GM21786 (cell line): ENCODE results near the gene LRRC27.
"Not testable (repeated sequence)": the region's sequence is repeated elsewhere in the genome, so short reads cannot be mapped to it uniquely, and the experiment has no call there.

Source experiments
- ATAC-seq: cut with Tn5 transposase; IDR thresholded peaks from one replicate; pipeline ENCODE4 v1.9.1; 2021; ENCODE audit not compliant: unreplicated experiment

Gene LRRC27

DNA sequence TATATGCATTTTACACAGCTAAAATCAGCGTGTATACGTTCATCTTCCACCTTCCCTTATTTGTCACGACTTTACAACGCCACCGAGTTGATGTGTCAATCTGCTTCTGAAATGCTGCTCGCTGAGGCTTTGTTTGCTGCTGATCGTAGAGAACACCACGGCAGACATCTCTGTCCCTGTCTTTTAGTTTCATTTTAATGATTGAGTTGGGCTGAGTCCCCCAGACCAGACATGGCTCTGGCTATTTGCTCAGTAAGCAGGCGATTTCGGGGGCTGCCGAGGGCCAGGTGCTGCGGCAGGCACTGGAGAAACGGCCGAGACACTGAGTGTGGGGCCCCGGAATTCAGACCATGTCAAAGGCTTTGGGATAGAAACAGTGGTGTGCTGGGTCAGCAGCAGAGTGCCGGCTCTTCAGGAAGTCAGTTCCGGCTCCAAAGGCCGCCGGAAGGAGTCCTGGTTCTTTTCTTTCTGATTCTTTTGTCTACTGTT is 5.0 kb downstream of the LRRC27 start:
- no peak for ATAC-seq

DNA sequence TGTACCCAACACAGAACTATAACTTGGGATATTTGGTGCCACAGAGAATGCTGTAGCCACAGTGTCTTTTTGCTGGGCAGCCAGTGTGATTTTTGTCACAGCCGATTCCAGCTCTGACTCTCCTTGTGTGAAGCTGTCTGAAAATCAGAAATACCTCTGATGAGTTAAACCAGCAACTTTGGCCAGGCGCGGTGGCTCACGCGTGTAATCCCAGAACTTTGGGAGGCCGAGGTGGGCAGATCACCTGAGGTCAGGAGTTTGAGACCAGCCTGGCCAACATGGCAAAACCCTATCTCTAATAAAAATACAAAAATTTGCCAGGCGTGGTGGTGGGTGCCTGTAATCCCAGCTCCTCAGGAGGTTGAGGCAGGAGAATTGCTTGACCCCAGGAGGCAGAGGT is 5.9 kb downstream of the LRRC27 start:
- not testable (repeated sequence) for ATAC-seq

DNA sequence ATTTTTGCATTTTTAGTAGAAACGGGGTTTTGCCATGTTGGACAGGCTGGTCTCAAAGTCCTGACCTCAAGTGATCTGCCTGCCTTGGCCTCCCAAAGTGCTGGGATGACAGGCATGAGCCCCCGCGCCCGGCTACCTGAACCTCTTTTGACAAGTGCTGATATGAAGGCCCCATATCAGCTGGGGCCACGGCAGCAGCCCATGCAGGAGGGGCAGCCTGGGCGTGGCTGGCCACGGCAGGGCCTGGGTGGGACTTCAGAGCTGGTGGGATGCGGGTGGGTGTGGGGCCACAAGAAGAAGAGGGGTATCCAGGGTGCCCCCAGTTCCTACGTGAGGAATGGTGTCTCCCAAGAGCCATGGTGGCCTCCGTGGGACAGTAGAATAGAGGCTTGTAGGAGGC is 6.9 kb downstream of the LRRC27 start:
- ATAC-seq = no peak

DNA sequence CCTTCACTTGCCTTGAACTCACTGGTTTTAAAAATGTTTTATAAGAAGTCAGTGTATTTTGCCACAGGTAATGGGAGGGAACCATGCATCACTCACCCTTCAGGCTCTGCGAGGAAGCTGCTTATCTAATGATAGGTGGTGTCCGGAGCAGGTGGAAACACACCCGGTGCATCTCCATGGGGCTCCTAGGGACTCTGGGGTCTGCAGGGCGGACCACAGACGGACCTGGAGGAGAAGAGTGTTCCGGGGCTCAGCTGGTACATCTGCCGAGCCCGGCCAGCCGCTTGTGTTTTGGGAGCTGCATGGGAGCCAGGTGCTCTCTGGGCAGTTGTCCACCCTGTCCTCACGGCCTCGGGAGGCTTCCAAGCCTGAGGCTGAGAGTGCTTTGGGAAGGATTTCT is 7.3 kb downstream of the LRRC27 start:
- ATAC-seq = no peak

DNA sequence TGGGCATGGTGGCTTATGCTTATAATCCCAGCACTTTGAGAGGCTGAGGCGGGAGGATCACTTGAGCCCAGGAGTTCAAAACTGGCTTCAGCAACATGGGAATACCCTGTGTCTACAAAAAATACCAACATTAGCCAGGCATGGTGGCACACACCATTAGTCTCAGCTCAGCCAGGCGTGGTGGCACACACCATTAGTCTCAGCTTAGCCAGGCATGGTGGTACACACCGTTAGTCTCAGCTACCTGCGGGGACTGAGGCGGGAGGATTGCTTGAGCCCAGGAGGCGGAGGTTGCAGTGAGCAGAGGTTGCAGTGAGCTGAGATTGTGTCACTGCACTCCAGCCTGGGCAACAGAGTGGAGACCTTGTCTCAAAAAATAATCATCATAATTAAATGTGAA is 9.0 kb downstream of the LRRC27 start:
- no peak for ATAC-seq

DNA sequence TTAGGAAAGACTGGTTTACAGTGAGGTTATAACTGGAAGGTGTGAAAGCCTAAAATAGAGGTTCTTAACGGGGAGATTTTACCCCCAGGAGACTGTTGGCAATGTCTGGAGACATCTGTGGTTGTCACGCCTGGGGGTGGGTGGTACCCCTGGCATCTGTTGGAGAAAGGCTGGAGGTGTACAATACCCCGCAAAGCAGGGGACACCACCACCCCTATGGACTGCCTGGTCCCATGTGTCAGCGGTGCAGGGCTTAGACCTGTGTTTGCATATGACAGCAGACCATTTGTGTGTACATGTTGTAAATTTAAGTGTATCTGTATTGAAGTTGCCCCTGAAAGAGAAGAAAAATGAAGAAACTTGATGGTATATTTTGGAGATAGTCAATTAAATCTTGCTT is 9.8 kb downstream of the LRRC27 start:
- no peak for ATAC-seq

DNA sequence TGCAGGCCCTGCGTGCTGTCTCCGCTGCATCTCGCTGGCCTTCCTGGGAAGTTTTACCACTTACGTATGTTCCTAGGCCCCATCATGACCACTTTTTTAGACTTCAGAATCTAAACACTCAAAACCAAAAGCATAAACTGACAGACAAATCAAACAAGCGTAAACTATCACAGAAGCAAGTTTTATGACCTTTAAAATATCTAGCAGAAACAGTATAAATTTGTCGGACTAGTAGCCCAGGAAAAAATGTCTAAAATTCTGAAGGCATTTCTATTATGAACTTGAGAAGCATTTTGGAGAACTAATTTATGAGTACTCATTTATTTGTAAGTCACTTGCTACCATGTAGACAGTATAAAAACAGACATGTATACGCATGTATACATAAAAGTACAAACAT is 10.6 kb downstream of the LRRC27 start:
- no peak for ATAC-seq

DNA sequence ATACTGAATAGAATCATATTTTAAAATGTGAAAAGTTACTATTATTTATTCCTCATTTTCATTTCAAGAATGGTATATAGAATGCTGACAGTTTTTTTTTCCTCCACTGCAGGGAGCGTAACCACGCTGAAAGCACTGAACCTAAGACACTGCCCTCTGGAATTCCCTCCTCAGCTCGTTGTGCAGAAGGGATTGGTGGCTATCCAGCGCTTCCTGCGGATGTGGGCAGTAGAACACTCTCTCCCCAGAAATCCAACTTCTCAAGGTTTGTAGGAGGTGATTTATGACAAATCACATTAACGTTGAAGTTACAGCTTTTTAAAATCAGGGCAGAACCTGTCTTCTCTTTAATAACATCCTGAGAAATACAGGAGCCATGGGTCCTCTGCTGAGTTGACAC is 12.4 kb downstream of the LRRC27 start:
- no peak for ATAC-seq

DNA sequence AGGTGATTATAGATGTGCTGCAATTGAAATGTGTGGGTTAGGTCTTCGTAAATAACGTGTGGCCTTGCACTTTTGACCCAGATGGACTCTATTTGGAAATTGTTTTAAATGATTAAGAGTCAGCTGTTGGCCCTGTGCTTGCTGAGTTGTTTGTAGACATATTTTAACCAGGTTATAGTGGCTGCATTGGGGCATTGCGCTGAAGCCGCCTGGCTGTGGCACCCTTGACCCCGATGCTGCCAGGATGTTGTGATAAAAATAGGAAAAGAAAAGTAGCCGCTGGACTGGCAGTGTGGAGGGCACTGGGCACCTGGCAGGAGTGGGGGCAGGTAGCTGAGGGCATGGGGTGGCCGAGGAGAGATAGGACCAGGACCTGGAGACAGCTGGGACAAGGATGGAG is 13.4 kb downstream of the LRRC27 start:
- ATAC-seq = no peak

DNA sequence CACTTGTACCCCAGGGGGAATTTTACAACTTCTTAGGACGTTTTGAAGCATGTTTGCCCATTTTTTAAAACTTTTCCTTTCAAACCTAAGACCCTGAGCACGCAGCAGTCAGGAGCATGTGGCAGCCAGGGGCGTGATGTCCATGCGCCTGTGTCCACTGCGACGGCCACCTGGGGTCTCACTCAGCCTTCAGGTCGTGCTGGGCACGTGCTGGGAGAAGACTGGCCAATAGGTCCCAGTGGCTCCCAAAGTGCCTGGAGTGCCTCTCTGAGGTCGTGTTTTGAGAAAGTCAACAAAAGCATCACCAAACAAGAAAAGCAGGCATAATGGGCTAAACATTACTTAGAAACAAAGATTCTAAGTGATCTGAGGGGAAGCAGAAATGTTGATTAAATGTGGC is 14.8 kb downstream of the LRRC27 start:
- no peak for ATAC-seq

DNA sequence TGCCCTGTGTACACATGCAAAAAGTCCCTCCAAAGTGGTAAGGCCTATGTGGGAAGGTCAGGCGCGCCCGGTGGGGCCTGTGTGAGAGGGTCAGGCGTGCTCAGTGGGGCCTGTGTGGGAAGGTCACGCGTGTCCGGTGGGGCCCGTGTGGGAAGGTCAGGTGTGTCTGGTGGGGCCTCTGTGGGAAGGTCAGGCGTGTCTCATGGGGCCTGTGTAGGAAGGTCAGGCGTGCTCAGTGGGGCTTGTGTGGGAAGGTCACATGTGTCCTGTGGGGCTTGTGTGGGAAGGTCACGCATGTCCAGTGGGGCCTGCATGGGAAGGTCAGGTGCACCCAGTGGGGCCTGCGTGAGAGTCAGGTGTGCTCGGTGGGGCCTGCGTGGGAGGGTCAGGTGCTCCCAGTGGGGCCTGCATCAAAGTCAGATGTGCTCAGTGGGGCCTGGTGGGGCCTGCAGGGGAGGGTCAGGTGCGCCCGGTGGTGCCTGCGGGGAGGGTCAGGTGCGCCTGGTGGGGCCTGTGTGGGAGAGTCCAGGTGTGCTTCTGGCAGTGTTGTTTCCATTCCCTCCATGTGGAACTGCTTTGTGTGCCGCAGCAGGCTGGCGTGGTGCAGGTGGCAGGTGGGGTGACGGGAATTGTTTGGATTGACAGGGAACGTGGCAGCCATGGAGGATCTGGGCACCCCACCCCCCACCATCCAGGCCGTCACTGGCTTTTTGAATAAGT is 15.4 kb downstream of the LRRC27 start:
- no peak for ATAC-seq

DNA sequence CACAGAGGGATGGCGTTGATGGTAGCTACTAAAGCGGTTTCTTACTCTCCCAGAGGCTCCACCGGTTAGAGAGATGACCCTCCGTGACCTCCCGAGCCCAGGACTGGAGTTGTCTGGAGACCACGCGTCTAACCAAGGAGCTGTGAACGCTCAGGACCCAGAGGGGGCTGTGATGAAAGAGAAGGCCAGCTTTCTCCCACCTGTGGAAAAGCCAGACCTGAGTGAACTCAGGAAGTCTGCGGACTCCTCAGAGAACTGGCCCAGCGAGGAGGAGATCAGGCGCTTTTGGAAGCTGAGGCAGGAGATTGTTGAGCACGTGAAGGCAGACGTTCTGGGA is 15.9 kb downstream of the LRRC27 start:
- no peak for ATAC-seq

DNA sequence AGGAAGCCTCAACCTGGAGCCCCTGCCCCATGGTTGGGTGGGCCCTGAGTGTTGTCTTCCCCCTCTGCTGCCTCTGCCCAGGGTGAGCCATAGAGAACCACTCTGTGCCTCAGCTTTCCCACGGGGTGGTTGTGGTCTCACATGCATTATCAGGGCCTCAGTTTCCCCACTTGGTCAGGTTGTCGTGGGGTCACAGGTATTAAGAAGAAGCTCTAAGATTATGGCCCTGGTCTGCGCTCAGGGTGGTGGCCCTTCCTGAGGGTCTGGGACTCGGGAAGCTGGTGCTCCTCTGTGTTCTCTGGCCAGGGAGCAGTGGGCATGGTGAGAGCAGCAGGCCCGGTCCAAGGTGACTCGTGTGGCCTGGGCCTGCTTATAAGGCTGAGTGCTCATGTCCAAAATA is 17.8 kb downstream of the LRRC27 start:
- no peak for ATAC-seq

DNA sequence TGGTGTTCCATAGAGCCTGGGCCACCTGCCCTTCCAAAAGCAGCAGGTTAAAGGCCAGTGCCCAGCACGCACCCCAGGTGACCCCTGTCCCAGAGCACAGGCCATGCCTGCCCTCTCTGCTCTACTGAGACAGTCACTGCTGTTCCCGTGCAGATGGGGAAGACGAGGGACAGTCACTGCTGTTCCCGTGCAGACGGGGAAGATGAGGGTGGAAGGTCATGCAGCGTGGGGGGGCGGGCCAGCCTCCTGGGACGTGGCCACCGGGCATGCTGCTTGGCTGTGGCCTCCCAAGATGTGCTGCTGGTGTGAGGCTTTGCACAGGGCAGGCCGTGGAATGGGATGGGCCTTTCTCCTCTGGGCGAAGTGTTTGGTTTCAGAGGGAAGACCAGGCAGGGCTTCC is 18.4 kb downstream of the LRRC27 start:
- no peak for ATAC-seq

DNA sequence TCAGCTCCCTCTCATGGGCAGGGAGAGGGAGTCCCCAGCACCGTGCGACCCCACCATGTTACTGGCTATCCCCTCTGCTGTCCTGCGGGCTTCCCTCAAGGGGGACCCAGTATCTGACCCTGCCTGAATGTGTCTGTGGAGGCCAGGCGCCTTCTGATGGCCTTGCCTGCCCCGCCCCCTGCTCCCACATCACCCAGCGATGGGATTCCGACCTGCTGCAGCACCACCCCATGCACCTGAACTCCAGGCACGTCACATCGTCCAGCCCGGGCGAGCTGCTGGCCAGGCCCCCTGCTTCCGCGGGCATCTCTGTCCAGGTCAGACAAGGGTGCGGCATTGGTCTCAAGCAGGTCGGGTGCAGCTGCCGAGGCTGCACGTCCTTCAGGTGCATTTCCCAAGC is 19.0 kb downstream of the LRRC27 start:
- ATAC-seq = no peak

DNA sequence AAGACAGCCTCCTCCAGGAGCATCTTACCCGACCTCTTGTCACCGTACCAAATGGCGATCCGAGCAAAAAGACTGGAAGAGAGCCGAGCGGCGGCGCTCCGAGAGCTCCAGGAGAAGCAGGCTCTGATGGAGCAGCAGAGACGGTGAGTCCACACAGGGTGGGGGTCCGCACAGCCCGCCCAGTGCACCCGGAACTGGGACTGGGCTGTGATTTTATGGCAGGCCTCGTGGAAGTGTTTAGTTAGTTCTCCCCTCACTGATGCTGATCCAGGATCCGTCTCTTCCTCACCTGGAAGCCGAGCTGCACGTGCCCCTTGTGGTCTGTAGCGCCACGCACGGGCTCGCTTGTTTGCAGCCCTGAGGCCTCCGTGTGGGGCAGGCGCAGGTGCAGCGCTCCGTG is 19.6 kb downstream of the LRRC27 start:
- ATAC-seq = no peak

DNA sequence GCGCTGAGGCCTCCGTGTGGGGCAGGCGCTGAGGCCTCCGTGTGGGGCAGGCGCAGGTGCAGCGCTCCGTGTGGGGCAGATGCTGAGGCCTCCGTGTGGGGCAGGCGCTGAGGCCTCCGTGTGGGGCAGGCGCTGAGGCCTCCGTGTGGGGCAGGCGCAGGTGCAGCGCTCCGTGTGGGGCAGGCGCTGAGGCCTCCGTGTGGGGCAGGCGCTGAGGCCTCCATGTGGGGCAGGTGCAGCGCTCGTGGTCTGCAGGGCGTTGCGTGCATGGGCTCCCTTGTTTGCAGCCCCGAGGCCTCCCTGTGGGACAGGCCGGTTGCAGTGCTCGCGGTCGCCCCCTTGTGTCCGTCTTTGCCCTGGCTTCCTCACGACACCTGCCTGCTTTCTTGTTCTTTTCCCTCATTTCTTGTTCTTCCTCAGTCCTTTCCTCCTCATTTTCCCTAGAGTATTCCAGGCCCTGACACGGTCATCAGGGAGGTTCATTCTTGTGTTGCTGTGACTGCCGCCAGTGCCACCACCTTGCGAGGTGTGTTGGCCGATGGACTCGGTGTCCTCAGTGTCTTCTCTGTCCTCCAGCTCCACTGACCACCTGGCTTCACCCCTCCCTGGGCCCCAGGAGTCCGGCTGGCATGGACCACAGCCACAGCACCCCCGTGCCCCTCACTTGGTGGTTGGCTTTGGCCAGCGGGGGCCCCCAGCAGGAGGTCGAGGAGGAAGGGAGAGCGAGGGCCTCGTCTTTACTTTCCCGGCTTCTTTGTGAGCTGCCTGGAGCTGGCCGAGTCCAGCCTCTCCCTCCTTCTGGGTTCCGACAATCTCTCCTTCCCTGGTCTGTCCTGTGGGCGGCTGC is 20.7 kb downstream of the LRRC27 start:
- not testable (repeated sequence) for ATAC-seq

DNA sequence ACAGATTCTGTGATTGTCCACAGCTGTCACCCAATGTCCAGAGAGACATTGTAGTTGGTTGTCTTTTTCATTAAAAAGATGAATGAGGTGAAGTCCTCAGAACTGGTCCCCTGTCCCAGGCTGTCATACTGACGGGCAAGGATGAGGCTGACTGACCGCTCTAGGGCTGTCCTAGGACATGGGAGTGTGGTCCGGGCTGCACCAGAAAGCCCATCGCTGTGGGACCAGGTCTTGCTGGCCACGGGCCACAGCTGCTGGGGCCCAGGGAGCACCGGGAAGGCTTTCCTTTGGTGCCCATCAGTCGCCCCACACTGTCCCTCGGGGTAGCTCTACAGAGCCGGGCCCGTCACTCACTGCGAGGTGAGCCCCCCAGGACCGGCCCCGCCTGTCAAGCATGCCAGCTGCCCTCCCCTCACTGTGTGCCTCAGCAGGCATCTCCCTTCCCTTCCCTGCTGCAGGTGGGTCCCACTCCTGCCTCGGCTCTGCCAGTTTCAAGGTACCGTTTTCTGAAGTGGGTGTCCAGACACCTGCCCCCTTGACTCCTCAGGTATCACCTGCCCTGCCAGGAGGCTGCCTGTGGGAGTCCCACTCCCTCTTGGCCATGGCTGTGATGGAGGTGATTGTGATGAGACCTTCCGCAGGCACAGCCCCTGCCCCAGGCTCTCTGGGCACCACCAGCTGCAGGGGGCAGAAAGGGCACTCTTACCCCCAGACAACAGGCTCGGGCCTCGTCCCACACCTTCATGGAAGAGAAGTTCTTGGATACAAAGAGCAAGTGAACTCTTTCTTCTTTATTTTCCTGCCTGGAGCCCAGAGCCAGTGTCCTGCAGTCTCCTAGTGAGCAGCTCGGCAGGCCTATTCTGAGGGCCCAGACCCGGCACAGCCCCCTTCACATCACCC is 21.7 kb downstream of the LRRC27 start:
- no peak for ATAC-seq

DNA sequence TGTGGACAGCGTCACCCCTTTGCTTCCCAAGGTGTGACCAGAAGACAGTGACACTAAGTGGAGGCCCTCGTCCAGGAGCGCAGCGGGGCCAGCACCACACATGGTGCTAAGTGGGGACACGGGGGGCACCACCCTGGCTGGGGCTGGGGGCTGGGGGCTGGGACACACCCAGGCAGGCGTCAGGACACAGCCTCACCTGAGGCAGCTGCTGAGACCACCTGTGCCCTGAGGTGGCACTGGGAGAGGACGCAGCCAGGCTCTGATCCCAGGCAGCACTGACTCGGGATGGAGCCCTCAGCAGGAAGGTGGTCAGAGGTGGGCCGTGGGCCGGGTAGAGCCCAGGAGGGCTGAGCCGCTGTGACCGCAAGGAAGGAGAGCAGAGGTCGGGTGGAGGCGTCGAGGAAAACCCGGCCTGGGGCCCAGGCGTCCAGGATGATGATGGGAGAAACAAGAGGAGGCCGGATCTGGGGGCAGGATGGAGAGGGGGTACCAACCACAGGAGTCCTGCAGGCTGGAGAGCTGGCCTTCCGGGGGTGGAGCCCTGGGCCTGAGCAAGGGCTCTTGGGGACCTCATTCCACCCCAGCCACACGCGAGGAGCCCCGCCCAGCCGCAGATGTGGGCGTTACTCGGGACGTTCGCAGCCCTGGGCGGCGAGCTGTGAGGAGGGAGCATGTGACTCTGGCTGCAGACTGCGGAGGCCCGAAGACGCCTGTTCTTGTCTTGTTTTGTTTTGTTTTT is 22.5 kb downstream of the LRRC27 start:
- no peak for ATAC-seq

DNA sequence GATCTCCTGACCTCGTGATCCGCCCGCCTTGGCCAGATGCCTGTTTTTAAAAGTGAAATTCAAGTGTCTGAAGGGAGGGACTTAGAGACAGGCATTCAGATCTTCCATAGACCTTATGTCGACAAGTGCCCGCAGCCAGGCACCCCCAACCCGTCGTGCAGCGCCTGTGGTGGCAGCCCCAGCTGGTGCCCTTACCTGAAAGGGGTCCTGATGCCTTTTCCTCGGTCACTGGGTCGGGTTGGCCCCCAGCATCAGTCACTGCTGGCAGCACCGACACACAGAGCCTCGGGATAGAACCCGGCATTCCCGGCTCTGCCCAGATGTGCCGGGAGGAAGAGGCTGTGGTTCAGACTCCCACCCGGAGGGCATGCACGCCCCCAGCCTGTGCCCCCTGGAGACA is 23.3 kb downstream of the LRRC27 start:
- ATAC-seq = no peak

DNA sequence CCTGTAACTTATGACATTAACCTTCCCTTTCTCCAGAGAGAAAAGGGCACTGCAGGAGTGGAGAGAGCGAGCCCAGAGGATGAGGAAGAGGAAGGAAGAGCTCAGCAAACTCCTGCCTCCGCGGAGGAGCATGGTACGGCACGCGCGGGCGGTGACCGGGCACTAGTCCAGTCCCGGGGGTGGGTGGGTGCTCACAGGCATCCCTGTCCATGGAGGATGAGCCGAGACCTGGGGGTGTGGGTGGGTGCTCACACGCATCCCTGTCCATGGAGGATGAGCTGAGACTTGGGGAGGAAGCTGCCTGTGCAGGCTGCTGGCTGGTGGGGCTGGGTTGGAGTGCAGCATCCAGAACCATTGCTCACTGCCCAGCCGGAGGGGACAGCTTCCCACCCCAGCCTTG is 23.8 kb downstream of the LRRC27 start:
- ATAC-seq = no peak
